Type B pancreatic cell (in vitro differentiated cells): ENCODE results near the gene MON1A. TPM values are rescaled to one million over a fixed set of nuclear protein-coding genes. Genes with fewer than 3 reads are reported as not detected.
A peak's percentile ranks its signal among the peaks of the same experiment; 100 is the strongest.

Source experiments
- DNase-seq: peaks from one replicate; pipeline ENCODE4 v3.0.0; 2021; ENCODE audit warnings: mixed read lengths; ENCODE audit not compliant: unreplicated experiment; ENCODE audit errors: extremely low spot score
- H3K27ac Mint-ChIP-seq: 2 replicates; pipeline ENCODE4 v1.8.0; 2021; ENCODE audit warnings: mild to moderate bottlenecking, mixed read lengths
- H3K27me3 Mint-ChIP-seq: 2 replicates; pipeline ENCODE4 v1.8.0; 2021; ENCODE audit warnings: mixed read lengths
- H3K36me3 Mint-ChIP-seq: 2 replicates; pipeline ENCODE4 v1.8.0; 2021; ENCODE audit warnings: mixed read lengths
- H3K4me1 Mint-ChIP-seq: one replicate; pipeline ENCODE4 v1.8.0; 2021; ENCODE audit warnings: mixed read lengths; ENCODE audit not compliant: unreplicated experiment
- H3K4me3 Mint-ChIP-seq: 2 replicates; pipeline ENCODE4 v1.8.0; 2021; ENCODE audit warnings: mild to moderate bottlenecking, mixed read lengths
- H3K9me3 Mint-ChIP-seq: 2 replicates; pipeline ENCODE4 v1.8.0; 2021; ENCODE audit warnings: mixed read lengths
- total RNA-seq: library from RNA; stranded (reverse); gene quantifications from 2 replicates; pipeline ENCODE4 v1.2.1, GENCODE V29; 2021; ENCODE audit warnings: low replicate concordance
- TF ChIP-seq, protein P1 (sequence below): fragments of 200-600 bp; sonication (generic); conservative IDR thresholded peaks from 2 replicates; pipeline ENCODE4 v1.5.0; 2021; ENCODE audit warnings: antibody characterized with exemption, mild to moderate bottlenecking

The MON1A gene
- total RNA-seq, 1 donor from 2014 or later: 8.8 TPM

DNA sequence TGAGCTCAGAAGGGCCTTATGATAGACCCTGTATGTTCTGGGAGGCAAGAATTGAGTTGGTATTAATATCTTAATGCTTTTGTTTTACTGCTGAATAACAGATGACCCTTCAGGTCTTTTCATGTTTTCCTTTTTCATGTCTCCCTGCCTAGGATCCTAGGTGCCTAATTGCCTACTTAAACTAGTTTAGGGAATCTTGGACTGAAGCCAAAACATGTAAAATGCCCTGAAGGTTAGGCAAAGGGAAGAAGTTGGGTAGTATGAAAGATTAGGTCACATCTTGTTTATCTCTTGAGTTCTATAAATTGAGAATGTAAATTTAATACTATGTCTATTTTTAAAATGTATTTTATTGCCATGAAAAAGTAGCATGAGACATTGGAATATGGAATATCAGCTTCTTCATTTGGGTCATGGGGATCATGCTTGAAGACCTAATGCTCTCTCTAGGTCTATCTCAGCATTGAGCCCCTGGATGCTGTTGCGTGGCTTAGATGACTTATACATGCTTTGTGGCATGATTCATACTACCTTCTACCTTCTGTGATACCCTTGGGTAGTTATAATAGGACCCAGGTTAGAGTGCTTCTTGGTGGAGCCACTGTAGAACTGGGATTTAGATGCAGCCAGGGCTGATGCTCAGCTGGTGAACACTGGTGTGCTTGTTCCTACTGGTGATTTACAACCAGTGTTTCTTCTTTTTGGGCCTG is 36.8 kb upstream of the MON1A start:
- Mint-ChIP-seq H3K27ac (no peak overlapping the region), H3K4me3 (no peak overlapping the region), H3K36me3 (peaks cover 15% of the 10 kb centered on the region), H3K27me3 (no peaks in the 10 kb centered on the region), H3K4me1 (no peaks in the 10 kb centered on the region), H3K9me3 (no peaks in the 10 kb centered on the region)
- TF ChIP-seq, protein P1, sequence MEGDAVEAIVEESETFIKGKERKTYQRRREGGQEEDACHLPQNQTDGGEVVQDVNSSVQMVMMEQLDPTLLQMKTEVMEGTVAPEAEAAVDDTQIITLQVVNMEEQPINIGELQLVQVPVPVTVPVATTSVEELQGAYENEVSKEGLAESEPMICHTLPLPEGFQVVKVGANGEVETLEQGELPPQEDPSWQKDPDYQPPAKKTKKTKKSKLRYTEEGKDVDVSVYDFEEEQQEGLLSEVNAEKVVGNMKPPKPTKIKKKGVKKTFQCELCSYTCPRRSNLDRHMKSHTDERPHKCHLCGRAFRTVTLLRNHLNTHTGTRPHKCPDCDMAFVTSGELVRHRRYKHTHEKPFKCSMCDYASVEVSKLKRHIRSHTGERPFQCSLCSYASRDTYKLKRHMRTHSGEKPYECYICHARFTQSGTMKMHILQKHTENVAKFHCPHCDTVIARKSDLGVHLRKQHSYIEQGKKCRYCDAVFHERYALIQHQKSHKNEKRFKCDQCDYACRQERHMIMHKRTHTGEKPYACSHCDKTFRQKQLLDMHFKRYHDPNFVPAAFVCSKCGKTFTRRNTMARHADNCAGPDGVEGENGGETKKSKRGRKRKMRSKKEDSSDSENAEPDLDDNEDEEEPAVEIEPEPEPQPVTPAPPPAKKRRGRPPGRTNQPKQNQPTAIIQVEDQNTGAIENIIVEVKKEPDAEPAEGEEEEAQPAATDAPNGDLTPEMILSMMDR: no peak
- DNase-seq: peak; percentile 1

DNA sequence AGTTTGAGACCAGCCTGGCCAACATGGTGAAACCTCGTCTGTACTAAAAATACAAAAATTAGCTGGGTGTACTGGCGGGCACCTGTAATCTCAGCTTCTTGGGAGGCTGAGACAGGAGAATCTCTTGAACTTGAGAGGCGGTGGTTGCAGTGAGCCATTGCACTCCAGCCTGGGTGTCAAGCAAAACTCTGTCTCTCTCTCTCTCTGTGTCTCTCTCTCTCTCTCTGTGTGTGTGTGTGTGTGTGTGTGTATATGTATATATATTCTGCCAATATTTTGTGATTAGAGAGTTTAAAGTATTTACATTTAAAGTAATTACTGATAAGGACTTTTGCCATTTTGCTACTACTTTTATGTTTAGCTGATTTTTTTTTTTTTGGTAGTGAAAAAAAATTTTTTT is 26.0 kb upstream of the MON1A start:
- TF ChIP-seq, protein P1: no peak
- DNase-seq: no peak
- Mint-ChIP-seq H3K9me3 (no peaks in the 10 kb centered on the region), H3K27me3 (no peaks in the 10 kb centered on the region), H3K4me1 (peaks cover 8% of the 10 kb centered on the region), H3K4me3 (no peak overlapping the region), H3K36me3 (peaks cover 8% of the 10 kb centered on the region), H3K27ac (no peak overlapping the region)

DNA sequence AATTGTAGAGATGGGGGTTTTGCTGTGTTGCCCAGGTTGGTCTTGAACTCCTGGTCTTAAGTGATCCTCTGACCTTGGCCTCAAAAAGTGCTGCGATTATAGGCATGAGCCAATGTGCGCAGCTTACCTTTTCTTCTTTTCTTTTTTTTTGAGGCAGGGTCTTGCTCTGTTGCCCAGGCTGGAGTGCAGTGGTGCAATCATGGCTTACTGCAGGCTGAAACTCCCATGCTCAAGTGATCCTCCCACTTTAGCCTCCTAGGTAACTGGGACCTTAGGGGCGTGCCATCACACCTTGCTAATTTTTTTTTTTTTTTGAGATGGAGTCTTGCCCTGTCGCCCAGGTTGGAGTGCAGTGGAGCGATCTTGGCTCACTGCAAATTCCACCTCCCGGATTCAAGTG is 23.3 kb upstream of the MON1A start:
- H3K4me3 Mint-ChIP-seq: no peak overlapping the region
- H3K4me1 Mint-ChIP-seq: peaks cover 8% of the 10 kb centered on the region
- H3K9me3 Mint-ChIP-seq: no peaks in the 10 kb centered on the region
- DNase-seq: no peak
- no peaks in the 10 kb centered on the region for H3K27me3 Mint-ChIP-seq
- H3K27ac Mint-ChIP-seq: no peak overlapping the region
- H3K36me3 Mint-ChIP-seq: peaks cover 4% of the 10 kb centered on the region
- TF ChIP-seq, protein P1: no peak

DNA sequence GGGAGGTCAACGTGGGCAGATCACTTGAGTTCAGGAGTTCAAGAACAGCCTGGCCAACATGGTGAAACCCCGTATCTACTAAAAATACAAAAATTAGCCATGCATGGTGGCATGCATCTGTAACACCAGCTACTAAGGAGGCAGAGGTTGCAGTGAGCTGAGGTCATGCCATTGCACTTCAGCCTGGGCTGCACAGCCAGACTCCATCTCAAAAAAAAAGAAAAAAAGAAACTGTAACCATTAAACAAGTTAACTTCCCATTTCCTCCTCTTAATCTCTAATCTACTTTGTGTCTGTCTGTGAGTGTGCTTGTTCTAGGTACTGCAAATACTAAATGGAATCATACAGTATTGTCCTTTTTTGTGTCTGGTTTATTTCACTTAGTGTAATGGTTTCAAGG is 13.0 kb upstream of the MON1A start:
- no peaks in the 10 kb centered on the region for H3K27me3 Mint-ChIP-seq
- H3K36me3 Mint-ChIP-seq: peaks cover 22% of the 10 kb centered on the region
- H3K4me1 Mint-ChIP-seq: peaks cover 7% of the 10 kb centered on the region
- peak overlapping the region; percentile 67 for H3K4me3 Mint-ChIP-seq
- no peak for DNase-seq
- H3K27ac Mint-ChIP-seq: no peak overlapping the region
- no peaks in the 10 kb centered on the region for H3K9me3 Mint-ChIP-seq
- TF ChIP-seq, protein P1: no peak

DNA sequence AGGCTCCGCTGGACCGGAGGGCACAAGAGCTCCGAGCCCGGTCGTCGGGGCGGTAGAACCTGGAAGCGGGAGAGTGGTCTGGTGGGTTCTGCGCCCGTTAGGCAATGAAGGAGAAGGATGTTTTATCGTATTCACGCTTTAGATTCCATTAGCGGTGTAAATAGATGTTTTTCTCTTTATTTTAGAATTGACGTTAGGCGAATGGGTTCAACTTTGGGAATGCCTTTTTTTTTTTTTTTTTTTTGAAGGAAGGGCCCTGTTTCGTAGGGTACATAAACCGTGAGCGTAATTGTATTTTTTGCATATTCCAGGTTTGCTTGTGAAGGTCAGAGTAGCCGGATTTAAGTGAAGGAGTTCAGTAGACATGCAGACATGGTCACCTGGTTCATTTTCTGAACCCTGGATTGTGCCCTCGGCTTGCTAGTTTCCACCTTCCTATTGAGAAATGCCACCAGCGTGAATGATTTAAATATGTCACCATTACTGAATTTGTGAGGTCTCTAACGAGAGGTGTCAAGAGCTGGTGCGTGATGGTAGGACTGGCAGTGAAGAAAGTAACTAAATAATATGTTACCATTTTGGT is 11.1 kb upstream of the MON1A start:
- TF ChIP-seq, protein P1: no peak
- Mint-ChIP-seq H3K27me3 (no peaks in the 10 kb centered on the region), H3K4me1 (peaks cover 7% of the 10 kb centered on the region), H3K36me3 (peaks cover 18% of the 10 kb centered on the region), H3K27ac (peak overlapping the region; percentile 98), H3K4me3 (peak overlapping the region; percentile 98), H3K9me3 (no peaks in the 10 kb centered on the region)
- no peak for DNase-seq
